SK-N-SH (cell line): ENCODE data around the gene PPIP5K1. TPM values are rescaled to one million over a fixed set of nuclear protein-coding genes. Genes with fewer than 3 reads are reported as not detected.
A peak's percentile ranks its signal among the peaks of the same experiment; 100 is the strongest.

Experiments
- CTCF ChIA-PET: fragments of 300-600, 350-600 bp; formaldehyde crosslinking; extraction: SDS; loops from one replicate; lab custom pipeline; 2021; lab: Yijun Ruan, JAX
- POLR2A ChIA-PET: fragments of 350-600 bp; sonication (Branson Sonifier 250); formaldehyde crosslinking; extraction: SDS; loops from one replicate; lab custom pipeline; 2020; ENCODE audit warnings: antibody characterized with exemption, inconsistent platforms; lab: Yijun Ruan, JAX
- DNase-seq: peaks from one replicate; pipeline ENCODE4 v3.0.0; 2012
- H2AFZ ChIP-seq: fragments of 200-600 bp; sonication (generic); 2 replicates; pipeline ENCODE4 v1.8.1; 2016; ENCODE audit warnings: antibody characterized with exemption, mild to moderate bottlenecking, low read depth
- H3F3A ChIP-seq: fragments of 200-600 bp; sonication (generic); replicated peaks from 2 replicates; pipeline ENCODE3; 2016; ENCODE audit warnings: antibody characterized with exemption, mild to moderate bottlenecking; ENCODE audit not compliant: insufficient read depth
- H3K27ac ChIP-seq, 2 experiments: fragments of 200-500 bp in 1 of 2; fragments of 200-600 bp in 1 of 2; sonication (Bioruptor generic) in 1 of 2; sonication (generic), shearing (Covaris generic) in 1 of 2; 2 replicates each; pipeline versions ENCODE4 v1.5.1 to v1.6.1; 2014 to 2016; ENCODE audit warnings: low read depth in 2 of 2, inconsistent platforms in 1 of 2, low read length in 1 of 2, mild to moderate bottlenecking in 1 of 2, mixed read lengths in 1 of 2
- H3K27me3 ChIP-seq: fragments of 200-600 bp; sonication (generic), shearing (Covaris generic); 2 replicates; pipeline ENCODE4 v1.6.1; 2016; ENCODE audit warnings: mixed run types; ENCODE audit not compliant: insufficient read depth
- H3K36me3 ChIP-seq, 2 experiments: fragments of 200-500 bp in 1 of 2; fragments of 200-600 bp in 1 of 2; sonication (Bioruptor generic) in 1 of 2; sonication (generic) in 1 of 2; replicated peaks in 1 of 2; 2 replicates each; pipeline versions ENCODE3 to v1.5.1; 2014 to 2016; ENCODE audit warnings: low read length in 1 of 2, mild to moderate bottlenecking in 1 of 2; ENCODE audit not compliant: insufficient read depth in 2 of 2, control insufficient read depth in 1 of 2
- H3K4me1 ChIP-seq, 2 experiments: fragments of 200-500 bp in 1 of 2; fragments of 200-600 bp in 1 of 2; sonication (Bioruptor generic) in 1 of 2; sonication (generic), shearing (Covaris generic) in 1 of 2; 2 replicates each; pipeline versions ENCODE4 v1.5.1 to v1.6.1; 2014 to 2016; ENCODE audit warnings: low read depth in 1 of 2, low read length in 1 of 2, mixed run types in 1 of 2; ENCODE audit not compliant: insufficient read depth in 2 of 2, control insufficient read depth in 1 of 2
- H3K4me2 ChIP-seq: fragments of 200-600 bp; sonication (generic), shearing (Covaris generic); 2 replicates; pipeline ENCODE4 v1.6.1; 2017; ENCODE audit warnings: mixed run types
- H3K4me3 ChIP-seq, 2 experiments: fragments of 200-500 bp in 1 of 2; fragments of 200-600 bp in 1 of 2; sonication (Bioruptor generic) in 1 of 2; sonication (generic), shearing (Covaris generic) in 1 of 2; 2 replicates each; pipeline versions ENCODE4 v1.5.1 to v1.8.1; 2014 to 2016; ENCODE audit warnings: low read depth in 2 of 2, inconsistent platforms in 1 of 2, low read length in 1 of 2, mild to moderate bottlenecking in 1 of 2, mixed read lengths in 1 of 2, moderate library complexity in 1 of 2
- H3K79me2 ChIP-seq: fragments of 200-600 bp; sonication (generic); 2 replicates; pipeline ENCODE4 v1.8.1; 2017; ENCODE audit warnings: mild to moderate bottlenecking; ENCODE audit not compliant: insufficient read depth
- H3K9ac ChIP-seq: fragments of 200-600 bp; sonication (generic); 2 replicates; pipeline ENCODE4 v1.6.1; 2017; ENCODE audit warnings: mixed run types
- H3K9me2 ChIP-seq: fragments of 200-600 bp; sonication (generic); 2 replicates; pipeline ENCODE4 v1.6.1; 2017; ENCODE audit warnings: mixed run types
- H3K9me3 ChIP-seq: fragments of 200-600 bp; sonication (generic); 2 replicates; pipeline ENCODE4 v1.6.1; 2017; ENCODE audit warnings: mixed run types, mild to moderate bottlenecking, moderate library complexity
- H4K20me1 ChIP-seq: fragments of 200-600 bp; sonication (generic); 2 replicates; pipeline ENCODE4 v1.6.1; 2017; ENCODE audit warnings: mild to moderate bottlenecking, mixed run types; ENCODE audit not compliant: insufficient read depth
- EZH2phosphoT487 ChIP-seq: fragments of 200-600 bp; sonication (generic); IDR thresholded peaks from 2 replicates; pipeline ENCODE4 v1.6.1; 2017; ENCODE audit warnings: low read depth, mixed run types, mild to moderate bottlenecking, antibody characterized with exemption, moderate library complexity, borderline replicate concordance
- FOSL2 ChIP-seq: IDR thresholded peaks from 2 replicates; pipeline ENCODE4 v1.4.0; 2012; ENCODE audit warnings: low read depth, mild to moderate bottlenecking, moderate library complexity, borderline replicate concordance
- FOXM1 ChIP-seq: IDR thresholded peaks from 2 replicates; pipeline ENCODE4 v1.4.0; 2012; ENCODE audit warnings: low read depth, mild to moderate bottlenecking
- JUND ChIP-seq: IDR thresholded peaks from 2 replicates; pipeline ENCODE4 v1.4.0; 2012
- RFX5 ChIP-seq: IDR thresholded peaks from 2 replicates; pipeline ENCODE4 v1.6.1; 2012; ENCODE audit warnings: mild to moderate bottlenecking, improper control_type of control experiment, low read length
- TCF12 ChIP-seq: IDR thresholded peaks from 2 replicates; pipeline ENCODE4 v1.4.0; 2012
- TEAD4 ChIP-seq: IDR thresholded peaks from 2 replicates; pipeline ENCODE4 v1.4.0; 2012; ENCODE audit warnings: mild to moderate bottlenecking, borderline replicate concordance; ENCODE audit not compliant: insufficient read depth
- WGBS: methylation state at CpG from one replicate; pipeline ENCODE4 v1.1.6; 2017; ENCODE audit warnings: low lambda C conversion rate; 5-methylcytosine and 5-hydroxymethylcytosine counted together
- polyA plus RNA-seq, 3 experiments: library from polyadenylated mRNA; depleted of rRNA; stranded (reverse); fragments of >200 nt; gene quantifications; 2 replicates each; pipeline ENCODE4 v1.2.3, GENCODE V29; 2012
- TF ChIP-seq, protein P1 (sequence below): fragments of 150-350 bp; IDR thresholded peaks from 2 replicates; pipeline ENCODE4 v1.6.1; 2017; ENCODE audit warnings: antibody characterized with exemption, low read length, low read depth, borderline replicate concordance
- TF ChIP-seq, protein P2 (sequence below): fragments of 200-600 bp; sonication (generic); IDR thresholded peaks from 2 replicates; pipeline ENCODE4 v1.6.1; 2017; ENCODE audit warnings: antibody characterized with exemption, mild to moderate bottlenecking, moderate library complexity

The PPIP5K1 gene
- polyA plus RNA-seq, 1 of the 3 experiments (the other 2 are of a cell fraction) = 28.5 TPM

- TF ChIP-seq FOXM1 (no peak), JUND (0 out of 2 replicates have a peak, but pooled peaks have one; percentile 6), TEAD4 (no peak), FOSL2 (peak; percentile 24; the same call in 1 of the 2 replicates), TCF12 (0 out of 2 replicates have a peak, but pooled peaks have one; percentile 7), RFX5 (no peak)
- TF ChIP-seq, protein P1, sequence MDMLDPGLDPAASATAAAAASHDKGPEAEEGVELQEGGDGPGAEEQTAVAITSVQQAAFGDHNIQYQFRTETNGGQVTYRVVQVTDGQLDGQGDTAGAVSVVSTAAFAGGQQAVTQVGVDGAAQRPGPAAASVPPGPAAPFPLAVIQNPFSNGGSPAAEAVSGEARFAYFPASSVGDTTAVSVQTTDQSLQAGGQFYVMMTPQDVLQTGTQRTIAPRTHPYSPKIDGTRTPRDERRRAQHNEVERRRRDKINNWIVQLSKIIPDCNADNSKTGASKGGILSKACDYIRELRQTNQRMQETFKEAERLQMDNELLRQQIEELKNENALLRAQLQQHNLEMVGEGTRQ = no peak
- TF ChIP-seq, protein P2, sequence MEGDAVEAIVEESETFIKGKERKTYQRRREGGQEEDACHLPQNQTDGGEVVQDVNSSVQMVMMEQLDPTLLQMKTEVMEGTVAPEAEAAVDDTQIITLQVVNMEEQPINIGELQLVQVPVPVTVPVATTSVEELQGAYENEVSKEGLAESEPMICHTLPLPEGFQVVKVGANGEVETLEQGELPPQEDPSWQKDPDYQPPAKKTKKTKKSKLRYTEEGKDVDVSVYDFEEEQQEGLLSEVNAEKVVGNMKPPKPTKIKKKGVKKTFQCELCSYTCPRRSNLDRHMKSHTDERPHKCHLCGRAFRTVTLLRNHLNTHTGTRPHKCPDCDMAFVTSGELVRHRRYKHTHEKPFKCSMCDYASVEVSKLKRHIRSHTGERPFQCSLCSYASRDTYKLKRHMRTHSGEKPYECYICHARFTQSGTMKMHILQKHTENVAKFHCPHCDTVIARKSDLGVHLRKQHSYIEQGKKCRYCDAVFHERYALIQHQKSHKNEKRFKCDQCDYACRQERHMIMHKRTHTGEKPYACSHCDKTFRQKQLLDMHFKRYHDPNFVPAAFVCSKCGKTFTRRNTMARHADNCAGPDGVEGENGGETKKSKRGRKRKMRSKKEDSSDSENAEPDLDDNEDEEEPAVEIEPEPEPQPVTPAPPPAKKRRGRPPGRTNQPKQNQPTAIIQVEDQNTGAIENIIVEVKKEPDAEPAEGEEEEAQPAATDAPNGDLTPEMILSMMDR = no peak
- WGBS = 72% methylated on average over 10 of the region's 10 CpGs
- Histone ChIP-seq H3K9me3 (peaks cover 10% of the 10 kb centered on the region; the same call in 1 of the 2 replicates), H2AFZ (no peak overlapping the region), H3K9ac (no peak overlapping the region), H3K79me2 (no peaks in the 10 kb centered on the region), H3K9me2 (no peaks in the 10 kb centered on the region), H3K27ac (peak overlapping the region in 1 of 2 experiments; percentile 35; a peak in 2 of 4 replicates), H3F3A (no peaks in the 10 kb centered on the region), H3K4me3 (no peak overlapping the region), H4K20me1 (no peaks in the 10 kb centered on the region), H3K4me2 (no peak overlapping the region), H3K4me1 (no peaks in the 10 kb centered on the region), H3K27me3 (no peaks in the 10 kb centered on the region), H3K36me3 (no peaks in the 10 kb centered on the region)
- DNase-seq = no peak
- POLR2A ChIA-PET = no interaction called here
- CTCF ChIA-PET = no interaction called here
Observed at GRCh38 chr15:43550527-43551363, 39.3 kb downstream of the PPIP5K1 start.

DNA sequence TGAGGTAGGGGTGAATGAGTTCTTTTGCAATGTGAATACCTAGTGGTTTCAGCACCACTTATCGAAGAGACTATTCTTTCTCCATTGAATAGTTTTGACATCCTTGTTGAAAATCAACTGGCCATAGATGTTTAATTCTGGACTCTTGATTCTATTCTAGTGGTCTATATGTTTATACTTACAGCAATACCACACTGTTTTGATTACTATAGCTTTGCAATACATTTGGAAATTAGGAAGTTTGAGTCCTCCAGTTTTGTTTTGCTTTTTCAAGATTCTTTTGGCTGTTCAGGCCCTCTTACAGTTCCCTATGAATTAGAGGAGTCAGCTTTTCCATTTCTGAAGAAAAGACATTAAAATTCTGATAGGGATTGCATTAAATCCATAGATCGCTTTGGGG lies 42.5 kb downstream of the PPIP5K1 start:
- no peak overlapping the region for H3K4me3 ChIP-seq
- H3K9ac ChIP-seq = no peak overlapping the region
- 97% methylated on average over 2 of the region's 2 CpGs for WGBS
- no peaks in the 10 kb centered on the region for H3K4me1 ChIP-seq
- H3F3A ChIP-seq = no peaks in the 10 kb centered on the region
- peaks cover 17% of the 10 kb centered on the region for H3K9me3 ChIP-seq
- no peaks in the 10 kb centered on the region for H3K27me3 ChIP-seq
- no peak overlapping the region for H2AFZ ChIP-seq
- no peaks in the 10 kb centered on the region for H4K20me1 ChIP-seq
- no peaks in the 10 kb centered on the region for H3K79me2 ChIP-seq
- POLR2A ChIA-PET = no interaction called here
- no peaks in the 10 kb centered on the region for H3K9me2 ChIP-seq
- no peak overlapping the region for H3K27ac ChIP-seq
- no peak for TF ChIP-seq EZH2phosphoT487
- no peak for TF ChIP-seq TEAD4
- H3K4me2 ChIP-seq = no peak overlapping the region
- CTCF ChIA-PET = interaction anchor here (1.3 kb wide), 1 partner anchor 33 kb away, joined by 3 read pairs; no protein-coding TSS in a partner anchor
- H3K36me3 ChIP-seq = no peaks in the 10 kb centered on the region
- DNase-seq = no peak
